Measurements from ENCODE around the gene TRNP1. TPM values are rescaled to one million over a fixed set of nuclear protein-coding genes. Genes with fewer than 3 reads are reported as not detected.

Gene TRNP1
- total RNA-seq, result 52.8 and 116 TPM in 2 replicates

GRCh38 chr1:26993237-26994019, at the start of gene TRNP1:
TSS of gene TRNP1 (plus strand) at chr1:26993692. CDS start at chr1:26993787, 95 bp downstream.

GRCh38 chr1:26959722-26960624, 33.5 kb upstream of the TRNP1 start, which contains the start of gene KDF1:
TSS of gene KDF1 (minus strand) at chr1:26960468. CDS start at chr1:26952380, 8,088 bp downstream.

Other genes with a start within 250 kb of the TRNP1 start
- gene PIGV, start 205.7 kb upstream of the TRNP1 start, total RNA-seq, result 8.7 and 16.2 TPM in 2 replicates
- 7.6 and 13.3 TPM in 2 replicates for gene ZDHHC18, start 167.0 kb upstream of the TRNP1 start, total RNA-seq
- not detected in 2 replicates for gene SFN, start 130.5 kb upstream of the TRNP1 start, total RNA-seq
- gene GPN2, start 103.4 kb upstream of the TRNP1 start, total RNA-seq, result 6.7 and 8.3 TPM in 2 replicates
- gene GPATCH3, start 93.2 kb upstream of the TRNP1 start, total RNA-seq, result 3.1 and 6.0 TPM in 2 replicates
- gene NR0B2, start 79.7 kb upstream of the TRNP1 start, total RNA-seq, result not detected in 2 replicates
- 45.5 and 49.8 TPM in 2 replicates for gene NUDC, start 71.9 kb upstream of the TRNP1 start, total RNA-seq
- not detected in 2 replicates for gene KDF1, start 33.2 kb upstream of the TRNP1 start, total RNA-seq
- gene TENT5B, start 19.2 kb downstream of the TRNP1 start, total RNA-seq, result 13.8 and 27.4 TPM in 2 replicates
- gene SLC9A1, start 161.4 kb downstream of the TRNP1 start, total RNA-seq, result 9.2 and 23.0 TPM in 2 replicates
- gene WDTC1, start 240.9 kb downstream of the TRNP1 start, total RNA-seq, result 14.8 and 23.5 TPM in 2 replicates

Data from cardiac atrium fibroblast (primary cell).